Colonic mucosa (tissue), 4 donors: Measurements from ENCODE around the gene INO80C. TPM values are rescaled to one million over a fixed set of nuclear protein-coding genes. Genes with fewer than 3 reads are reported as not detected.

Experiments
- DNase-seq: peaks from one replicate; pipeline ENCODE4 v3.0.0-alpha.2; 2020
- H3K27ac ChIP-seq: fragments of 200-600 bp; one replicate; pipeline ENCODE4 v1.8.0; 2021
- H3K27me3 ChIP-seq: fragments of 200-600 bp; one replicate; pipeline ENCODE4 v1.8.0; 2021
- H3K36me3 ChIP-seq: fragments of 200-600 bp; one replicate; pipeline ENCODE4 v1.8.0; 2021
- H3K4me1 ChIP-seq: fragments of 200-600 bp; one replicate; pipeline ENCODE4 v1.8.0; 2021; ENCODE audit warnings: mild to moderate bottlenecking
- H3K4me3 ChIP-seq: fragments of 200-600 bp; one replicate; pipeline ENCODE4 v1.8.0; 2021
- H3K9ac ChIP-seq, 2 donors: one replicate each; pipeline ENCODE4 v1.7.0; 2013; ENCODE audit warnings: control low read depth in 2 of 2, low read depth in 2 of 2, low read length in 2 of 2
- H3K9me3 ChIP-seq: fragments of 200-600 bp; one replicate; pipeline ENCODE4 v1.8.0; 2021
- intact Hi-C: fragments of 100-400 bp; cut with DNase I; formaldehyde crosslinking; loops from one replicate; pipeline ENCODE4 v1.14.1; 2022
- total RNA-seq, 2 donors: library from RNA; stranded (reverse); fragmentation: NEBNext Ultra II Directional in 1 of 2; extraction: Animal tissue kit (Norgen Biotek cat#: 25700) in 1 of 2; gene quantifications; one replicate each; pipeline ENCODE4 v1.2.1, GENCODE V29; 2021
- TF ChIP-seq, protein P1 (sequence below): fragments of 200-600 bp; IDR thresholded peaks from one replicate; pipeline ENCODE4 v1.8.0; 2022; ENCODE audit warnings: antibody characterized with exemption, mild to moderate bottlenecking
- donor health status: healthy.
- donor health status: DM: no; HTN: no; CAD: no.
- donor health status: DM: no; HTN: no; CAD: no.

Gene INO80C
- total RNA-seq, 2 donors from 2014 or later, result 31.0 to 32.1 TPM

DNA sequence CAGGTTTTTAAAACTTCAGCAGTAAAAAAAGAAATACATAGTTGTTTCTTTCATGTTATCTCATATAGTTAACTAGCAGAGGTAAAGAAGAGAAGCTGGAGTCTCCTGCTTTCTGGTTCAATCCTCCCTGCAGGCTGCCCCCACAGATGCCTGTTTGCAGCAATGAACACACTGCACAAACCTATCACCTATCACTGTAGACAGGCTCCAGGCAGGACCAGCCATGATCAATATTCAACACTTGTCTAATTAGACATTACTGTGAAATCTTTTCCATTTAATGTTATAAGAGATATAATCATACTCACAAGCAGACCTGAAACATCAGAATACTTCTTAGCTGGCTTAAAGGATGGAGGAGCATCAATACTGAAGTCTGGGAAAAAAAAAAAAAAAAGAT is 19.8 kb downstream of the INO80C start:
- peak overlapping the region; percentile 75 for H3K27ac ChIP-seq
- H3K9ac ChIP-seq, result no peak overlapping the region
- no peak overlapping the region for H3K4me3 ChIP-seq
- intact Hi-C loops, result no loop called here
- peaks cover 8% of the 10 kb centered on the region for H3K4me1 ChIP-seq
- H3K36me3 ChIP-seq, result no peaks in the 10 kb centered on the region
- no peak for DNase-seq
- TF ChIP-seq, protein P1, sequence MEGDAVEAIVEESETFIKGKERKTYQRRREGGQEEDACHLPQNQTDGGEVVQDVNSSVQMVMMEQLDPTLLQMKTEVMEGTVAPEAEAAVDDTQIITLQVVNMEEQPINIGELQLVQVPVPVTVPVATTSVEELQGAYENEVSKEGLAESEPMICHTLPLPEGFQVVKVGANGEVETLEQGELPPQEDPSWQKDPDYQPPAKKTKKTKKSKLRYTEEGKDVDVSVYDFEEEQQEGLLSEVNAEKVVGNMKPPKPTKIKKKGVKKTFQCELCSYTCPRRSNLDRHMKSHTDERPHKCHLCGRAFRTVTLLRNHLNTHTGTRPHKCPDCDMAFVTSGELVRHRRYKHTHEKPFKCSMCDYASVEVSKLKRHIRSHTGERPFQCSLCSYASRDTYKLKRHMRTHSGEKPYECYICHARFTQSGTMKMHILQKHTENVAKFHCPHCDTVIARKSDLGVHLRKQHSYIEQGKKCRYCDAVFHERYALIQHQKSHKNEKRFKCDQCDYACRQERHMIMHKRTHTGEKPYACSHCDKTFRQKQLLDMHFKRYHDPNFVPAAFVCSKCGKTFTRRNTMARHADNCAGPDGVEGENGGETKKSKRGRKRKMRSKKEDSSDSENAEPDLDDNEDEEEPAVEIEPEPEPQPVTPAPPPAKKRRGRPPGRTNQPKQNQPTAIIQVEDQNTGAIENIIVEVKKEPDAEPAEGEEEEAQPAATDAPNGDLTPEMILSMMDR, result no peak
- no peaks in the 10 kb centered on the region for H3K9me3 ChIP-seq
- H3K27me3 ChIP-seq, result no peaks in the 10 kb centered on the region

DNA sequence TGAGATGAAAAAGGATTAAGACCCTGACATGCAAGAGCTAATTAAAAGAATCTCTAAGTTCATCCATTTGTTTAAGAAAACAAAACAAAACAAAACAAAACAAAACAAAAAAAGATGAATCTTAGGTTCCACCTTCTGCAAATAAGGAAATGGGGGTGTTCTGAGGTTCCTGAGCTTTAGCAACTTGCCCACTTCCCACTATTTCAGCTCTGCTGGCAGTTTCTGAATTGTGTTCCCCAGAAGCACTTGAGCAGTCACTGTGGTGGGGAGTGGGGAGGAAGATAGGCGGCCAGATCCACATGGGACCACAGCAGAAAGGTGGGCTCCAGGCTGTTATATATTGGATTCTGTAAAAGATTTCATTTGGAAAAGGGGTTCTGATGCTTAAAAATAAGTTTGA is 20.3 kb downstream of the INO80C start:
- no peaks in the 10 kb centered on the region for H3K9me3 ChIP-seq
- no peak overlapping the region for H3K4me3 ChIP-seq
- no peak overlapping the region for H3K27ac ChIP-seq
- no peaks in the 10 kb centered on the region for H3K27me3 ChIP-seq
- no peak for DNase-seq
- intact Hi-C loops, result no loop called here
- TF ChIP-seq, protein P1, result no peak
- peaks cover 8% of the 10 kb centered on the region for H3K4me1 ChIP-seq
- no peaks in the 10 kb centered on the region for H3K36me3 ChIP-seq
- H3K9ac ChIP-seq, result no peak overlapping the region

DNA sequence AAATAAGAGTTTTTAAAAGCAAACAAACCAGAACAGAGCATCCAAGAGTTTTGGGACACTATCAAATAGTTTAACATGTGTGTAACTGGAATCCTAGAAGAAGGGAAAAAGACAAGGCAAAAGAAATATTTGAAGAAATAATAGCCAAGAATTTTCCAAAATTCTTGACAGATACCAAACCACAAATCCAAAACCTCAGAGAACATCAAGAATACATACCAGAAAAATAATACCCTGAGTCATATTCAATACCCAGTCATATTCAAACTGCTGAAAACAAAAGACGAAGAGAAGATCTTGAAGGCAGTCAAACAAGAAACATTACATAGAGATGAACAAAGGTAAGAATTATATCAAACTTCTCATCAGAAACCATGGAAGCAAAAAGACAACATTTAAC is 22.9 kb downstream of the INO80C start:
- Histone ChIP-seq H3K4me3 (no peak overlapping the region), H3K9me3 (no peaks in the 10 kb centered on the region), H3K27me3 (no peaks in the 10 kb centered on the region), H3K27ac (no peak overlapping the region), H3K9ac (no peak overlapping the region), H3K36me3 (no peaks in the 10 kb centered on the region), H3K4me1 (no peaks in the 10 kb centered on the region)
- TF ChIP-seq, protein P1, result no peak
- no peak for DNase-seq
- intact Hi-C loops, result no loop called here

DNA sequence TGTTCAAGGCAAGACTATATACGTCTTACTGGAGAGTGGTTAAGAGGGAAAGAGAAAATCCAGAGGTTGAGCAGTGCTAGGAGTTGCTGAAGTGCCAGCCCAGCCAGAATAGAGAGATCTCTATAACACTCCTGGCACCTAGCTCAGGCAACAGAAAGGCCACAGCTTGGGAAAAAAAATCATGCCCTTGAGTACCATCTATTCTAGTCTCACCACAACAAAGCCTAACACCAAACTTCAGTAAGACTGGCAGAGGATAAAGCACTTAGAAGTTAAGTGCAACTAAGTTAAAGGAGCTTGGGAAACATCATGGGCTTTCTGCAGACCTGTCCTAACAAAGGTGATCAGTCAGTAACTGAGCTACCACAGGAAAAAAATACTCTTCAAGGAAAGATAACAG is 24.2 kb downstream of the INO80C start:
- Histone ChIP-seq H3K9me3 (no peaks in the 10 kb centered on the region), H3K9ac (no peak overlapping the region), H3K4me3 (no peak overlapping the region), H3K27ac (no peak overlapping the region), H3K27me3 (no peaks in the 10 kb centered on the region), H3K4me1 (no peaks in the 10 kb centered on the region), H3K36me3 (no peaks in the 10 kb centered on the region)
- intact Hi-C loops, result no loop called here
- TF ChIP-seq, protein P1, result no peak
- no peak for DNase-seq

DNA sequence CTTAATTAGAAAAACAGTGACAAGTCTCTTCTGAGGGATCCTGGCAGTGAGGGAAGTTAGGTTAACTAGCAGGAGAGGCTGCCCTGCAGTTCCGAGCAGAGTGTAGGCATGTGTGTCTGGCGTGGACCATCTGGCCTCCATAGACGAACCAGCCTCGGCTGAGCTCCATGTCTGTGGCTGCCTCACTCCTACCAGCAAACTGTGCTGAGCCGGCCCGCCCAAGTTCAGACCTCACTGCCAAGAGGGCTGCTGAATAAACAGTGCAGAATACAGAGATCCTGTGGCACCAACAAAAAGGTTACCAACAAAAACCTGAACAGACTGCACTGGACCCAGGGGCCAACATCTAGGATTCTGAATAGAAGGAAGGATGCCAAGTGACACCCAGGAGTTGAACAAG is 27.3 kb downstream of the INO80C start:
- H3K9me3 ChIP-seq, result no peaks in the 10 kb centered on the region
- no peak overlapping the region for H3K9ac ChIP-seq
- TF ChIP-seq, protein P1, result no peak
- no peak for DNase-seq
- H3K4me3 ChIP-seq, result no peak overlapping the region
- no peaks in the 10 kb centered on the region for H3K27me3 ChIP-seq
- H3K27ac ChIP-seq, result no peak overlapping the region
- intact Hi-C loops, result no loop called here
- H3K4me1 ChIP-seq, result no peaks in the 10 kb centered on the region
- H3K36me3 ChIP-seq, result no peaks in the 10 kb centered on the region

DNA sequence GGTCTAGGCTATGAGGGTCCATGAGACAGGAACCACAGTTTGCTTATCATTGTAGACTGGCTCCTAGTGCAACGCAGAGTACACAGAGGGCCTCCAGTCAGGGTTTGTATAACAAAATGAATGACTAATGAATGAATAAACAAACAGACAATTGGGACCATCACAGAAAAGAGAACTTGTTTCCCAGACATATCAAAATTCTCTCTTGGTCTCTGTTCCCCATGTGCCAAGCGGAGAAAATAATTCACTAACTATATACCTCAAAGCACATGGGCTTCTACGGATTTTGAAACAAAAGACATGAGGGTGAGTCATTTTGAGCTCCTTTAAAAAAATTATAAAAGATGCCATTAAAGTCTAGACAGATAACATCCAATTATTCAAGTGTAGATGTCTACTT is 28.0 kb downstream of the INO80C start:
- TF ChIP-seq, protein P1, result no peak
- Histone ChIP-seq H3K27me3 (no peaks in the 10 kb centered on the region), H3K27ac (no peak overlapping the region), H3K9ac (no peak overlapping the region), H3K4me1 (no peaks in the 10 kb centered on the region), H3K9me3 (no peaks in the 10 kb centered on the region), H3K36me3 (no peaks in the 10 kb centered on the region), H3K4me3 (no peak overlapping the region)
- intact Hi-C loops, result no loop called here
- no peak for DNase-seq
